HepG2 (cell line): ENCODE measurements around the gene KRTAP10-4. TPM values are rescaled to one million over a fixed set of nuclear protein-coding genes. Genes with fewer than 3 reads are reported as not detected.

Experiments
- EHMT2 ChIP-seq: fragments of 200-600 bp; sonication (generic); IDR thresholded peaks from 2 replicates; pipeline ENCODE4 v1.7.0; 2017; ENCODE audit warnings: antibody characterized with exemption, low read depth, low read length, borderline replicate concordance
- HNF4A ChIP-seq: sonication (generic); formaldehyde crosslinking; IDR thresholded peaks from 2 replicates; pipeline ENCODE4 v1.4.0; 2020; ENCODE audit warnings: missing genetic modification reagents
- KLF6 ChIP-seq: IDR thresholded peaks from 2 replicates; pipeline ENCODE4 v1.8.0; 2016; ENCODE audit warnings: missing biosample characterization, missing genetic modification reagents
- NONO ChIP-seq, 2 experiments: fragments of 450-650 bp in 1 of 2; sonication (generic) in 1 of 2; formaldehyde crosslinking in 1 of 2; IDR thresholded peaks in 1 of 2; conservative IDR thresholded peaks in 1 of 2; 2 replicates each; pipeline versions ENCODE4 v1.6.1 to v1.8.0; 2017 to 2022; ENCODE audit warnings: mild to moderate bottlenecking in 1 of 2, missing genetic modification reagents in 1 of 2, moderate library complexity in 1 of 2
- SAP130 ChIP-seq: IDR thresholded peaks from 2 replicates; pipeline ENCODE4 v1.6.1; 2016; ENCODE audit warnings: low read depth
- SOX5 ChIP-seq: IDR thresholded peaks from 2 replicates; pipeline ENCODE4 v1.6.1; 2016; ENCODE audit warnings: borderline replicate concordance
- YY1 ChIP-seq: IDR thresholded peaks from 2 replicates; pipeline ENCODE4 v1.6.1; 2011; ENCODE audit warnings: low read length, low read depth, moderate library complexity, mild to moderate bottlenecking; ENCODE audit not compliant: insufficient read depth, insufficient replicate concordance
- ZFP90 ChIP-seq: sonication (generic); formaldehyde crosslinking; IDR thresholded peaks from 2 replicates; pipeline ENCODE4 v1.8.0; 2022; ENCODE audit warnings: missing genetic modification reagents, mild to moderate bottlenecking, inconsistent platforms, borderline replicate concordance
- ZNF264 ChIP-seq: sonication (generic); formaldehyde crosslinking; IDR thresholded peaks from 2 replicates; pipeline ENCODE4 v1.4.0; 2020; ENCODE audit warnings: missing genetic modification reagents
- ZNF292 ChIP-seq: sonication (generic); formaldehyde crosslinking; IDR thresholded peaks from 2 replicates; pipeline ENCODE4 v1.8.1; 2022; ENCODE audit warnings: mild to moderate bottlenecking, low read depth, missing genetic modification reagents, borderline replicate concordance
- ZNF557 ChIP-seq: sonication (generic); formaldehyde crosslinking; IDR thresholded peaks from 2 replicates; pipeline ENCODE4 v1.4.0; 2020; ENCODE audit warnings: missing genetic modification reagents
- ZNF564 ChIP-seq: sonication (generic); formaldehyde crosslinking; IDR thresholded peaks from 2 replicates; pipeline ENCODE4 v1.8.1; 2023; ENCODE audit warnings: mild to moderate bottlenecking, missing genetic modification reagents
- ZNF709 ChIP-seq: sonication (generic); formaldehyde crosslinking; IDR thresholded peaks from 2 replicates; pipeline ENCODE4 v1.5.0; 2020; ENCODE audit warnings: mild to moderate bottlenecking, missing genetic modification reagents
- ZNF747 ChIP-seq: sonication (generic); formaldehyde crosslinking; IDR thresholded peaks from 2 replicates; pipeline ENCODE4 v1.8.1; 2023; ENCODE audit warnings: missing genetic modification reagents, mild to moderate bottlenecking, borderline replicate concordance
- ZNF75D ChIP-seq: sonication (generic); formaldehyde crosslinking; IDR thresholded peaks from 2 replicates; pipeline ENCODE4 v1.8.1; 2023; ENCODE audit warnings: missing genetic modification reagents, mild to moderate bottlenecking, borderline replicate concordance
- polyA plus RNA-seq, 8 experiments: library from polyadenylated mRNA; depleted of rRNA in 3 of 8; stranded (reverse) in 7 of 8; unstranded in 1 of 8; fragments of >200 nt; fragmentation: Illumina TruSeq in 4 of 8; extraction: Trizol in 4 of 8; gene quantifications; 2 replicates each; pipeline versions ENCODE4 v1.2.1 to v1.2.3, GENCODE V29; 2011 to 2016; ENCODE audit warnings: low read depth in 4 of 8, missing spikeins in 1 of 8, mixed read lengths in 1 of 8; ENCODE audit not compliant: insufficient read depth in 1 of 8
- total RNA-seq, 5 experiments: library from RNA; depleted of rRNA; stranded (reverse); fragments of >200 nt; fragmentation: Illumina TruSeq; extraction: Trizol; gene quantifications; 2 replicates each; pipeline ENCODE4 v1.2.3, GENCODE V29; 2016; ENCODE audit warnings: low read depth in 1 of 5
- TF ChIP-seq, protein P1 (sequence below): sonication (generic); formaldehyde crosslinking; IDR thresholded peaks from 2 replicates; pipeline ENCODE4 v1.4.0; 2020; ENCODE audit warnings: missing genetic modification reagents
- TF ChIP-seq, protein P2 (sequence below): sonication (generic); formaldehyde crosslinking; IDR thresholded peaks from 2 replicates; pipeline ENCODE4 v1.8.0; 2022; ENCODE audit warnings: missing genetic modification reagents, mild to moderate bottlenecking, moderate library complexity, borderline replicate concordance
- TF ChIP-seq, protein P3 (sequence below): sonication (generic); formaldehyde crosslinking; IDR thresholded peaks from 2 replicates; pipeline ENCODE4 v1.5.1; 2020; ENCODE audit warnings: mild to moderate bottlenecking, missing genetic modification reagents, moderate library complexity

Gene KRTAP10-4
- total and polyA plus RNA-seq, 2 of the 13 experiments (the other 11 are each of a cell fraction or from before 2014, with no cell fraction given), result not detected

DNA sequence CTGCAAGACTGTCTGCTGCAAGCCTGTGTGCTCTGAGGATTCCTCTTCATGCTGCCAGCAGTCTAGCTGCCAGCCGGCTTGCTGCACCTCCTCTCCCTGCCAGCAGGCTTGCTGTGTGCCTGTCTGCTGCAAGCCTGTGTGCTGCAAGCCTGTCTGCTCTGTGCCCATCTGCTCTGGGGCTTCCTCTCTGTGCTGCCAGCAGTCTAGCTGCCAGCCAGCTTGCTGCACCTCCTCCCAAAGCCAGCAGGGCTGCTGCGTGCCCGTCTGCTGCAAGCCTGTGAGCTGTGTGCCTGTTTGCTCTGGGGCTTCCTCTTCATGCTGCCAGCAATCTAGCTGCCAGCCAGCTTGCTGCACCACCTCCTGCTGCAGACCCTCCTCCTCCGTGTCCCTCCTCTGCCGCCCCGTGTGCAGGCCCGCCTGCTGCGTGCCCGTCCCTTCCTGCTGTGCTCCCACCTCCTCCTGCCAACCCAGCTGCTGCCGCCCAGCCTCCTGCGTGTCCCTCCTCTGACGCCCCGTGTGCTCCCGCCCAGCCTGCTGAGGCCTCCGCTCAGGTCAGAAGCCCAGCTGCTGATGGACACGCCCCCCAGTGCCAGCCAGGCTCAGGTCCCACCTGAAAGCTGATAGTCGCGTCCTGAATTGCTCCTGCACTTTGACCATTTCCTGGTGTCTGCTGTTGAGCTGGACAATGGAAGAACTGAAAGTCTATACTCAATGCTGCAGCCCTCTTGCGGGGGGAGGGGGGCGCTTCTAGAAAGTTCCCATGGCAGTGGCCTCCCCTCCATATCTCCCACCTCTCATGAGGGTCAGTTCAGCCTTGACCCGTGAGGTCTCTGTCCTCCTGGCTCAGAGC is 1.2 kb downstream of the KRTAP10-4 start (continued):
- TF ChIP-seq NONO (IDR thresholded peaks at IDR 0.05), result no peak
- TF ChIP-seq NONO (CRISPR knock-in tag; conservative IDR thresholded peaks at IDR 0.05), result peak; percentile 79
- TF ChIP-seq ZNF709 (CRISPR knock-in tag), result 0 out of 2 replicates have a peak, but pooled peaks have one; percentile 29
- TF ChIP-seq HNF4A, result peak; percentile 89
- peak; percentile 78 for TF ChIP-seq SAP130 (CRISPR knock-in tag)
- TF ChIP-seq ZNF557 (CRISPR knock-in tag), result 0 out of 2 replicates have a peak, but pooled peaks have one; percentile 29
- TF ChIP-seq ZNF747 (CRISPR knock-in tag), result peak; percentile 87; the same call in 1 of the 2 replicates
- peak; percentile 71; the same call in 1 of the 2 replicates for TF ChIP-seq EHMT2
- TF ChIP-seq, protein P1, sequence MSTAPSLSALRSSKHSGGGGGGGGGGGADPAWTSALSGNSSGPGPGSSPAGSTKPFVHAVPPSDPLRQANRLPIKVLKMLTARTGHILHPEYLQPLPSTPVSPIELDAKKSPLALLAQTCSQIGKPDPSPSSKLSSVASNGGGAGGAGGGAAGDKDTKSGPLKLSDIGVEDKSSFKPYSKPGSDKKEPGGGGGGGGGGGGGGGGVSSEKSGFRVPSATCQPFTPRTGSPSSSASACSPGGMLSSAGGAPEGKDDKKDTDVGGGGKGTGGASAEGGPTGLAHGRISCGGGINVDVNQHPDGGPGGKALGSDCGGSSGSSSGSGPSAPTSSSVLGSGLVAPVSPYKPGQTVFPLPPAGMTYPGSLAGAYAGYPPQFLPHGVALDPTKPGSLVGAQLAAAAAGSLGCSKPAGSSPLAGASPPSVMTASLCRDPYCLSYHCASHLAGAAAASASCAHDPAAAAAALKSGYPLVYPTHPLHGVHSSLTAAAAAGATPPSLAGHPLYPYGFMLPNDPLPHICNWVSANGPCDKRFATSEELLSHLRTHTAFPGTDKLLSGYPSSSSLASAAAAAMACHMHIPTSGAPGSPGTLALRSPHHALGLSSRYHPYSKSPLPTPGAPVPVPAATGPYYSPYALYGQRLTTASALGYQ (CRISPR knock-in tag), result no peak
- peak; percentile 97 for TF ChIP-seq ZNF292 (CRISPR knock-in tag)
- TF ChIP-seq KLF6, result no peak
- TF ChIP-seq ZFP90, result peak; percentile 89
- peak; percentile 69; the same call in 1 of the 2 replicates for TF ChIP-seq SOX5 (CRISPR knock-in tag)
- TF ChIP-seq ZNF564 (CRISPR knock-in tag), result peak; percentile 46; the same call in 1 of the 2 replicates
- TF ChIP-seq, protein P2, sequence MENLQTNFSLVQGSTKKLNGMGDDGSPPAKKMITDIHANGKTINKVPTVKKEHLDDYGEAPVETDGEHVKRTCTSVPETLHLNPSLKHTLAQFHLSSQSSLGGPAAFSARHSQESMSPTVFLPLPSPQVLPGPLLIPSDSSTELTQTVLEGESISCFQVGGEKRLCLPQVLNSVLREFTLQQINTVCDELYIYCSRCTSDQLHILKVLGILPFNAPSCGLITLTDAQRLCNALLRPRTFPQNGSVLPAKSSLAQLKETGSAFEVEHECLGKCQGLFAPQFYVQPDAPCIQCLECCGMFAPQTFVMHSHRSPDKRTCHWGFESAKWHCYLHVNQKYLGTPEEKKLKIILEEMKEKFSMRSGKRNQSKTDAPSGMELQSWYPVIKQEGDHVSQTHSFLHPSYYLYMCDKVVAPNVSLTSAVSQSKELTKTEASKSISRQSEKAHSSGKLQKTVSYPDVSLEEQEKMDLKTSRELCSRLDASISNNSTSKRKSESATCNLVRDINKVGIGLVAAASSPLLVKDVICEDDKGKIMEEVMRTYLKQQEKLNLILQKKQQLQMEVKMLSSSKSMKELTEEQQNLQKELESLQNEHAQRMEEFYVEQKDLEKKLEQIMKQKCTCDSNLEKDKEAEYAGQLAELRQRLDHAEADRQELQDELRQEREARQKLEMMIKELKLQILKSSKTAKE (CRISPR knock-in tag), result peak; percentile 45; the same call in 1 of the 2 replicates
- TF ChIP-seq, protein P3, sequence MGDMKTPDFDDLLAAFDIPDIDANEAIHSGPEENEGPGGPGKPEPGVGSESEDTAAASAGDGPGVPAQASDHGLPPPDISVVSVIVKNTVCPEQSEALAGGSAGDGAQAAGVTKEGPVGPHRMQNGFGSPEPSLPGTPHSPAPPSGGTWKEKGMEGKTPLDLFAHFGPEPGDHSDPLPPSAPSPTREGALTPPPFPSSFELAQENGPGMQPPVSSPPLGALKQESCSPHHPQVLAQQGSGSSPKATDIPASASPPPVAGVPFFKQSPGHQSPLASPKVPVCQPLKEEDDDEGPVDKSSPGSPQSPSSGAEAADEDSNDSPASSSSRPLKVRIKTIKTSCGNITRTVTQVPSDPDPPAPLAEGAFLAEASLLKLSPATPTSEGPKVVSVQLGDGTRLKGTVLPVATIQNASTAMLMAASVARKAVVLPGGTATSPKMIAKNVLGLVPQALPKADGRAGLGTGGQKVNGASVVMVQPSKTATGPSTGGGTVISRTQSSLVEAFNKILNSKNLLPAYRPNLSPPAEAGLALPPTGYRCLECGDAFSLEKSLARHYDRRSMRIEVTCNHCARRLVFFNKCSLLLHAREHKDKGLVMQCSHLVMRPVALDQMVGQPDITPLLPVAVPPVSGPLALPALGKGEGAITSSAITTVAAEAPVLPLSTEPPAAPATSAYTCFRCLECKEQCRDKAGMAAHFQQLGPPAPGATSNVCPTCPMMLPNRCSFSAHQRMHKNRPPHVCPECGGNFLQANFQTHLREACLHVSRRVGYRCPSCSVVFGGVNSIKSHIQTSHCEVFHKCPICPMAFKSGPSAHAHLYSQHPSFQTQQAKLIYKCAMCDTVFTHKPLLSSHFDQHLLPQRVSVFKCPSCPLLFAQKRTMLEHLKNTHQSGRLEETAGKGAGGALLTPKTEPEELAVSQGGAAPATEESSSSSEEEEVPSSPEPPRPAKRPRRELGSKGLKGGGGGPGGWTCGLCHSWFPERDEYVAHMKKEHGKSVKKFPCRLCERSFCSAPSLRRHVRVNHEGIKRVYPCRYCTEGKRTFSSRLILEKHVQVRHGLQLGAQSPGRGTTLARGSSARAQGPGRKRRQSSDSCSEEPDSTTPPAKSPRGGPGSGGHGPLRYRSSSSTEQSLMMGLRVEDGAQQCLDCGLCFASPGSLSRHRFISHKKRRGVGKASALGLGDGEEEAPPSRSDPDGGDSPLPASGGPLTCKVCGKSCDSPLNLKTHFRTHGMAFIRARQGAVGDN (CRISPR knock-in tag), result peak; percentile 91
- no peak for TF ChIP-seq ZNF75D (CRISPR knock-in tag)
- peak; percentile 63; the same call in 1 of the 2 replicates for TF ChIP-seq ZNF264 (CRISPR knock-in tag)
- no peak for TF ChIP-seq YY1
